HEK293 (cell line): ENCODE results near the gene DNAH11.

Source experiments
- CTCF ChIP-seq: fragments of 450-650 bp; formaldehyde crosslinking; IDR thresholded peaks from 2 replicates; pipeline ENCODE4 v1.5.1; 2016; ENCODE audit warnings: missing biosample characterization, missing genetic modification characterization
- KLF8 ChIP-seq: fragments of 450-650 bp; formaldehyde crosslinking; IDR thresholded peaks from 2 replicates; pipeline ENCODE4 v1.5.1; 2016; ENCODE audit warnings: missing biosample characterization, missing genetic modification characterization
- RBAK ChIP-seq: fragments of 450-650 bp; formaldehyde crosslinking; IDR thresholded peaks from 2 replicates; pipeline ENCODE4 v1.5.1; 2016; ENCODE audit warnings: missing biosample characterization, missing genetic modification characterization
- SP2 ChIP-seq: fragments of 450-650 bp; formaldehyde crosslinking; IDR thresholded peaks from 2 replicates; pipeline ENCODE4 v1.5.1; 2016; ENCODE audit warnings: missing biosample characterization, missing genetic modification characterization
- YY1 ChIP-seq: fragments of 450-650 bp; formaldehyde crosslinking; IDR thresholded peaks from 2 replicates; pipeline ENCODE4 v1.5.1; 2018; ENCODE audit warnings: missing biosample characterization, missing genetic modification characterization
- ZNF133 ChIP-seq: fragments of 450-650 bp; formaldehyde crosslinking; IDR thresholded peaks from 2 replicates; pipeline ENCODE4 v1.5.1; 2016; ENCODE audit warnings: missing biosample characterization, missing genetic modification characterization
- ZNF138 ChIP-seq: fragments of 450-650 bp; formaldehyde crosslinking; IDR thresholded peaks from 2 replicates; pipeline ENCODE4 v1.5.1; 2016; ENCODE audit warnings: missing biosample characterization, missing genetic modification characterization, borderline replicate concordance
- ZNF2 ChIP-seq: fragments of 450-650 bp; formaldehyde crosslinking; IDR thresholded peaks from 2 replicates; pipeline ENCODE4 v1.5.1; 2016; ENCODE audit warnings: missing biosample characterization, missing genetic modification characterization
- ZNF248 ChIP-seq: fragments of 450-650 bp; formaldehyde crosslinking; IDR thresholded peaks from 2 replicates; pipeline ENCODE4 v1.5.1; 2017; ENCODE audit warnings: missing biosample characterization, missing genetic modification characterization
- ZNF274 ChIP-seq, 2 experiments: fragments of 200-500 bp in 1 of 2; fragments of 450-650 bp in 1 of 2; sonication (Bioruptor generic) in 1 of 2; formaldehyde crosslinking in 1 of 2; IDR thresholded peaks; 2 replicates each; pipeline versions ENCODE4 v1.5.1 to v1.6.1; 2014 to 2016; ENCODE audit warnings: borderline replicate concordance in 1 of 2, inconsistent platforms in 1 of 2, low read length in 1 of 2, missing biosample characterization in 1 of 2, missing genetic modification characterization in 1 of 2
- ZNF48 ChIP-seq: fragments of 450-650 bp; formaldehyde crosslinking; IDR thresholded peaks from 2 replicates; pipeline ENCODE4 v1.5.1; 2016; ENCODE audit warnings: missing biosample characterization, missing genetic modification characterization
- ZNF544 ChIP-seq: fragments of 450-650 bp; formaldehyde crosslinking; IDR thresholded peaks from 2 replicates; pipeline ENCODE4 v1.5.0; 2017; ENCODE audit warnings: missing biosample characterization, missing genetic modification characterization
- ZNF548 ChIP-seq: fragments of 450-650 bp; formaldehyde crosslinking; IDR thresholded peaks from 2 replicates; pipeline ENCODE4 v1.5.1; 2016; ENCODE audit warnings: missing biosample characterization, missing genetic modification characterization

GRCh38 chr7:21671859-21672258 is 129.0 kb downstream of the DNAH11 start:
- TF ChIP-seq CTCF (no peak), ZNF544 (tag by site-specific recombination) (no peak), ZNF248 (tag by site-specific recombination) (no peak), ZNF48 (tag by site-specific recombination) (no peak), RBAK (no peak), ZNF2 (tag by site-specific recombination) (no peak), ZNF133 (tag by site-specific recombination) (no peak), KLF8 (tag by site-specific recombination) (no peak), YY1 (no peak), ZNF138 (tag by site-specific recombination) (no peak), ZNF548 (no peak), SP2 (tag by site-specific recombination) (no peak), ZNF274 (IDR thresholded peaks at IDR 0.05; ENCODE audit: low read length) (no peak), ZNF274 (tag by site-specific recombination; IDR thresholded peaks at IDR 0.05; ENCODE audit: borderline replicate concordance) (no peak)
